MM.1S (cell line): Measurements from ENCODE around the gene DYDC1.

Experiments
- DNase-seq: peaks from one replicate; pipeline ENCODE4 v3.0.0-alpha.2; 2015
- H2AFZ ChIP-seq: fragments of 300-600 bp; sonication (generic); 2 replicates; pipeline ENCODE4 v1.6.0; 2016; ENCODE audit warnings: antibody characterized with exemption, low read length
- H3F3A ChIP-seq: fragments of 300-600 bp; sonication (generic); 2 replicates; pipeline ENCODE4 v1.6.1; 2016; ENCODE audit warnings: mild to moderate bottlenecking, antibody characterized with exemption, low read length, moderate library complexity, mixed read lengths; ENCODE audit not compliant: insufficient read depth
- H3K27ac ChIP-seq: fragments of 300-600 bp; sonication (generic); 2 replicates; pipeline ENCODE4 v1.5.1; 2016; ENCODE audit warnings: mild to moderate bottlenecking, low read length
- H3K27me3 ChIP-seq: fragments of 300-600 bp; sonication (generic); replicated peaks from 2 replicates; pipeline ENCODE4 v1.6.0; 2016; ENCODE audit warnings: low read length; ENCODE audit not compliant: insufficient read depth
- H3K36me3 ChIP-seq: fragments of 300-600 bp; sonication (generic); replicated peaks from 2 replicates; pipeline ENCODE4 v1.6.1; 2016; ENCODE audit warnings: mild to moderate bottlenecking, low read length, mixed read lengths; ENCODE audit not compliant: insufficient read depth
- H3K4me1 ChIP-seq: fragments of 300-600 bp; sonication (generic); 2 replicates; pipeline ENCODE4 v1.6.1; 2016; ENCODE audit warnings: low read length, mixed read lengths
- H3K4me2 ChIP-seq: fragments of 300-600 bp; sonication (generic); 2 replicates; pipeline ENCODE4 v1.6.0; 2016; ENCODE audit warnings: low read depth, low read length
- H3K4me3 ChIP-seq: fragments of 300-600 bp; sonication (generic); 2 replicates; pipeline ENCODE4 v1.5.1; 2016; ENCODE audit warnings: low read length, mixed read lengths
- H3K79me2 ChIP-seq: fragments of 300-600 bp; sonication (generic); 2 replicates; pipeline ENCODE4 v1.6.1; 2016; ENCODE audit warnings: mixed run types, low read length, mixed read lengths
- H3K9ac ChIP-seq: fragments of 300-600 bp; sonication (generic); 2 replicates; pipeline ENCODE4 v1.6.1; 2016; ENCODE audit warnings: low read length, mixed read lengths
- H3K9me2 ChIP-seq: fragments of 300-600 bp; sonication (generic); replicated peaks from 2 replicates; pipeline ENCODE4 v1.6.1; 2016; ENCODE audit warnings: mild to moderate bottlenecking, low read length, mixed read lengths; ENCODE audit not compliant: insufficient read depth
- H3K9me3 ChIP-seq: fragments of 300-600 bp; sonication (generic); replicated peaks from 2 replicates; pipeline ENCODE4 v1.6.1; 2016; ENCODE audit warnings: mild to moderate bottlenecking, low read length, mixed read lengths; ENCODE audit not compliant: insufficient read depth
- H4K20me1 ChIP-seq: fragments of 300-600 bp; sonication (generic); 2 replicates; pipeline ENCODE4 v1.6.1; 2016; ENCODE audit warnings: mild to moderate bottlenecking, low read length, moderate library complexity, mixed read lengths; ENCODE audit not compliant: insufficient read depth
- CTCF ChIP-seq: fragments of 300-600 bp; sonication (generic); IDR thresholded peaks from 2 replicates; pipeline ENCODE4 v1.5.1; 2016; ENCODE audit warnings: antibody characterized with exemption, low read length, mixed read lengths
- EZH2 ChIP-seq: fragments of 300-600 bp; sonication (generic); optimal IDR thresholded peaks from 2 replicates; pipeline ENCODE3; 2017; ENCODE audit warnings: low read depth, mild to moderate bottlenecking, antibody characterized with exemption, low read length, mixed read lengths
- EZH2phosphoT487 ChIP-seq: fragments of 300-600 bp; sonication (generic); IDR thresholded peaks from 2 replicates; pipeline ENCODE4 v1.6.1; 2018; ENCODE audit warnings: antibody characterized with exemption, low read length

DYDC1 gene

GRCh38 chr10:80319725-80320290 lies 36.7 kb downstream of the DYDC1 start:
- no peaks in the 10 kb centered on the region for H3K27me3 ChIP-seq
- H4K20me1 ChIP-seq, result no peaks in the 10 kb centered on the region
- H3K27ac ChIP-seq, result no peak overlapping the region
- TF ChIP-seq CTCF (no peak), EZH2phosphoT487 (no peak), EZH2 (no peak)
- no peak for DNase-seq
- H3K4me3 ChIP-seq, result no peak overlapping the region
- H3K4me2 ChIP-seq, result no peak overlapping the region
- no peak overlapping the region for H3K9ac ChIP-seq
- no peak overlapping the region for H2AFZ ChIP-seq
- H3K36me3 ChIP-seq, result no peaks in the 10 kb centered on the region
- H3F3A ChIP-seq, result no peaks in the 10 kb centered on the region
- no peaks in the 10 kb centered on the region for H3K9me2 ChIP-seq
- H3K79me2 ChIP-seq, result no peaks in the 10 kb centered on the region
- H3K4me1 ChIP-seq, result no peaks in the 10 kb centered on the region
- no peaks in the 10 kb centered on the region for H3K9me3 ChIP-seq

- TF ChIP-seq CTCF, result no peak
- TF ChIP-seq EZH2, result no peak
- no peak for TF ChIP-seq EZH2phosphoT487
- H3K79me2 ChIP-seq, result no peaks in the 10 kb centered on the region
- no peak overlapping the region for H3K9ac ChIP-seq
- H3K4me3 ChIP-seq, result no peak overlapping the region
- no peaks in the 10 kb centered on the region for H3K9me3 ChIP-seq
- H3K9me2 ChIP-seq, result no peaks in the 10 kb centered on the region
- no peaks in the 10 kb centered on the region for H3F3A ChIP-seq
- DNase-seq, result no peak
- H2AFZ ChIP-seq, result no peak overlapping the region
- no peaks in the 10 kb centered on the region for H3K27me3 ChIP-seq
- H4K20me1 ChIP-seq, result no peaks in the 10 kb centered on the region
- no peaks in the 10 kb centered on the region for H3K4me1 ChIP-seq
- H3K27ac ChIP-seq, result no peak overlapping the region
- no peaks in the 10 kb centered on the region for H3K36me3 ChIP-seq
- no peak overlapping the region for H3K4me2 ChIP-seq
Measured at GRCh38 chr10:80319318-80319717, 37.2 kb downstream of the DYDC1 start.

- H3K4me2 ChIP-seq, result no peak overlapping the region
- H3K9me2 ChIP-seq, result no peaks in the 10 kb centered on the region
- H3K4me3 ChIP-seq, result no peak overlapping the region
- H3K4me1 ChIP-seq, result no peaks in the 10 kb centered on the region
- no peaks in the 10 kb centered on the region for H3K27me3 ChIP-seq
- no peaks in the 10 kb centered on the region for H3K36me3 ChIP-seq
- no peak overlapping the region for H3K9ac ChIP-seq
- no peaks in the 10 kb centered on the region for H3K79me2 ChIP-seq
- no peaks in the 10 kb centered on the region for H3K9me3 ChIP-seq
- TF ChIP-seq CTCF, result no peak
- DNase-seq, result no peak
- no peak overlapping the region for H3K27ac ChIP-seq
- no peak overlapping the region for H2AFZ ChIP-seq
- no peaks in the 10 kb centered on the region for H3F3A ChIP-seq
- H4K20me1 ChIP-seq, result no peaks in the 10 kb centered on the region
Measured at GRCh38 chr10:80318742-80319141, 37.8 kb downstream of the DYDC1 start.
